Measurements from ENCODE around the gene SSH2. TPM values are rescaled to one million over a fixed set of nuclear protein-coding genes. Genes with fewer than 3 reads are reported as not detected.
"Not testable (repeated sequence)": the region's sequence is repeated elsewhere in the genome, so short reads cannot be mapped to it uniquely, and the experiment has no call there.

Gene SSH2
- total RNA-seq, 1 donor, result 13.0 TPM

DNA sequence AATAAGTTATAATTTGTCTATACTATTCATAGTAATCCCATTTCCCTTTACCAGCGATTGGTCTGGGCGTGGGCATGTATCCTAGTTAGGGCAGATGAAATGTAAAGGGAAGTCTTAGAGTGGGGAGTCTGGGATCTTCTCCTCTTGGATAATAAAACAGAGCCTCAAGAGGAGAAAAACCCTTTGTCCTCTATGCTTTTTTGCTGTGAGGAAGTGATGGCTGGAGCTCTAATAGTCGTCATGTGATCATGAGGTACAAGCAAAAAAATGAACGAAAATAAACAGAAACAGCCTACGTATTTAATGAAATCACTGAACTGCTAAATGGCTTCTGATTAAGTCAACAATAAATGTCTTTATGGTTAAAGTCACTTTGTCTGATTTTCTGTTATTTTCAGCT, 38.2 kb upstream of the SSH2 start:
- H3K4me2 ChIP-seq (ENCODE audit: insufficient read depth, low read length), result no peak overlapping the region
- H3K27ac ChIP-seq (ENCODE audit: low read depth, low read length), result no peak overlapping the region
- no peaks in the 10 kb centered on the region for H3K79me2 ChIP-seq (ENCODE audit: insufficient read depth, low read length)
- H2AFZ ChIP-seq (ENCODE audit: low read length), result no peak overlapping the region
- H3K27me3 ChIP-seq (ENCODE audit: insufficient read depth, low read length), result peaks cover 2% of the 10 kb centered on the region
- H3K9me3 ChIP-seq (ENCODE audit: low read depth, low read length), result no peaks in the 10 kb centered on the region
- no peaks in the 10 kb centered on the region for H3K4me1 ChIP-seq (ENCODE audit: insufficient read depth, low read length)
- DNase-seq (ENCODE audit: insufficient read length, low spot score, missing footprints), result no peak
- no peaks in the 10 kb centered on the region for H3K36me3 ChIP-seq (ENCODE audit: insufficient read depth, low read length)
- H3K4me3 ChIP-seq (ENCODE audit: insufficient read depth, low read length), result no peak overlapping the region
- no peaks in the 10 kb centered on the region for H4K20me1 ChIP-seq (ENCODE audit: insufficient read depth, low read length)
- TF ChIP-seq, protein P1, sequence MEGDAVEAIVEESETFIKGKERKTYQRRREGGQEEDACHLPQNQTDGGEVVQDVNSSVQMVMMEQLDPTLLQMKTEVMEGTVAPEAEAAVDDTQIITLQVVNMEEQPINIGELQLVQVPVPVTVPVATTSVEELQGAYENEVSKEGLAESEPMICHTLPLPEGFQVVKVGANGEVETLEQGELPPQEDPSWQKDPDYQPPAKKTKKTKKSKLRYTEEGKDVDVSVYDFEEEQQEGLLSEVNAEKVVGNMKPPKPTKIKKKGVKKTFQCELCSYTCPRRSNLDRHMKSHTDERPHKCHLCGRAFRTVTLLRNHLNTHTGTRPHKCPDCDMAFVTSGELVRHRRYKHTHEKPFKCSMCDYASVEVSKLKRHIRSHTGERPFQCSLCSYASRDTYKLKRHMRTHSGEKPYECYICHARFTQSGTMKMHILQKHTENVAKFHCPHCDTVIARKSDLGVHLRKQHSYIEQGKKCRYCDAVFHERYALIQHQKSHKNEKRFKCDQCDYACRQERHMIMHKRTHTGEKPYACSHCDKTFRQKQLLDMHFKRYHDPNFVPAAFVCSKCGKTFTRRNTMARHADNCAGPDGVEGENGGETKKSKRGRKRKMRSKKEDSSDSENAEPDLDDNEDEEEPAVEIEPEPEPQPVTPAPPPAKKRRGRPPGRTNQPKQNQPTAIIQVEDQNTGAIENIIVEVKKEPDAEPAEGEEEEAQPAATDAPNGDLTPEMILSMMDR (IDR thresholded peaks at IDR 0.05; ENCODE audit: extremely low read depth, low read depth, low read length), result no peak

DNA sequence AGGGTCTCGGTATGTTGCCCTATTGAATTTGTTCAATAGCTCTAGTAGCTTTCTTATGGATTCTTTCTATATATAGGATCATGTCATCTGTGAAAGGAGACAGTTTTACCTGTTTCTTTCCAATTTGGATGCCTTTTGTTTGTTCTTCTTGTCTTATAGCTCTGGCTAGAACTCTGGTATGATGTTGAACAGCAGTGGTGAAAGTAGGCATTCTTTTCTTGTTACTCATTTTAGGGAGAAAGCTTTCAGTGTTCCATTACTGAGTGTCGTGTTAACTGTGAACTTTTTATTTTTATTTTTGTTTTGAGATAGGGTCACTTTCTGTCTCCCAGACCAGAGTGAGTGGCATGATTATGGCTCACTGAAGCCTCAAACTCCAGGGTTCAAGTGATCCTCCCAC, 32.6 kb upstream of the SSH2 start:
- no peaks in the 10 kb centered on the region for H3K27me3 ChIP-seq (ENCODE audit: insufficient read depth, low read length)
- no peaks in the 10 kb centered on the region for H3K36me3 ChIP-seq (ENCODE audit: insufficient read depth, low read length)
- no peaks in the 10 kb centered on the region for H3K79me2 ChIP-seq (ENCODE audit: insufficient read depth, low read length)
- no peak overlapping the region for H3K4me3 ChIP-seq (ENCODE audit: insufficient read depth, low read length)
- TF ChIP-seq, protein P1 (IDR thresholded peaks at IDR 0.05; ENCODE audit: extremely low read depth, low read depth, low read length), result no peak
- H3K4me2 ChIP-seq (ENCODE audit: insufficient read depth, low read length), result no peak overlapping the region
- peaks cover 14% of the 10 kb centered on the region for H3K4me1 ChIP-seq (ENCODE audit: insufficient read depth, low read length)
- no peak overlapping the region for H2AFZ ChIP-seq (ENCODE audit: low read length)
- H4K20me1 ChIP-seq (ENCODE audit: insufficient read depth, low read length), result no peaks in the 10 kb centered on the region
- no peak overlapping the region for H3K27ac ChIP-seq (ENCODE audit: low read depth, low read length)
- DNase-seq (ENCODE audit: insufficient read length, low spot score, missing footprints), result no peak
- H3K9me3 ChIP-seq (ENCODE audit: low read depth, low read length), result peaks cover 4% of the 10 kb centered on the region

DNA sequence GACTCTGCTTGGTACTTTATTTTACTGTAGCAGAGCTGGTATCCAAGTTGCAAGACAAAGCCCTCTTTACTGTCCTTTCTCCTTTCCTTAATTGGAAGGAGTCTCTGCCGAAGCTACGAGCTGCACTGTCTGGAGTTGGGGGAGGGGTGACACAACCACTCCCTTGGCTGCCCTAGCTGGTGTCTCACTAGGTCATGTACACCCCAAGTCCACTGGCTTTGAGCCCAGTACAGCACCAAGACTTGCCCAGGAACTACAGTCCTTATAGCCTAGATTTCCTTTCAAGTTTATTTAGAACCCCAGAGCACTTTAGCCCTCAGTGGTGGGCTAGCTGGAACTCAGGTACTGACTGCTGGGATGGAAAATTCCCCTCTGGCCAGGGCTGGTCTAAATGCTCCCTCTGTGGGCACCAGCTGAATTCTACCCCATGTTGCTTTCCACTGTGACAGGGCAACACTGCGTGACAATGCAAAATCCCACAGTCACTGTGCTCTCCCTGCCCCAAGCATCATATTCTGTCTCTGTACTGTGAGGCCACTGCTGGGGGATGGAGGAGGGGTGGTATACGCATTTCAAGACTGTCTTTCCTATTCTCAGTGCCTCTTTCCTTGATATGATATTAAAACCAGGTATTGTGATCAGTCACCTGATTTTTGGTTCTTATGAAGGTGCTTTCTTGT, 29.8 kb upstream of the SSH2 start:
- no peaks in the 10 kb centered on the region for H3K27me3 ChIP-seq (ENCODE audit: insufficient read depth, low read length)
- no peaks in the 10 kb centered on the region for H4K20me1 ChIP-seq (ENCODE audit: insufficient read depth, low read length)
- H3K36me3 ChIP-seq (ENCODE audit: insufficient read depth, low read length), result no peaks in the 10 kb centered on the region
- H3K79me2 ChIP-seq (ENCODE audit: insufficient read depth, low read length), result no peaks in the 10 kb centered on the region
- peaks cover 14% of the 10 kb centered on the region for H3K4me1 ChIP-seq (ENCODE audit: insufficient read depth, low read length)
- H3K4me3 ChIP-seq (ENCODE audit: insufficient read depth, low read length), result no peak overlapping the region
- no peak overlapping the region for H3K27ac ChIP-seq (ENCODE audit: low read depth, low read length)
- H2AFZ ChIP-seq (ENCODE audit: low read length), result peak overlapping the region; percentile 8
- H3K4me2 ChIP-seq (ENCODE audit: insufficient read depth, low read length), result peak overlapping the region; percentile 17
- H3K9me3 ChIP-seq (ENCODE audit: low read depth, low read length), result peaks cover 4% of the 10 kb centered on the region
- no peak for DNase-seq (ENCODE audit: insufficient read length, low spot score, missing footprints)
- TF ChIP-seq, protein P1 (IDR thresholded peaks at IDR 0.05; ENCODE audit: extremely low read depth, low read depth, low read length), result no peak

DNA sequence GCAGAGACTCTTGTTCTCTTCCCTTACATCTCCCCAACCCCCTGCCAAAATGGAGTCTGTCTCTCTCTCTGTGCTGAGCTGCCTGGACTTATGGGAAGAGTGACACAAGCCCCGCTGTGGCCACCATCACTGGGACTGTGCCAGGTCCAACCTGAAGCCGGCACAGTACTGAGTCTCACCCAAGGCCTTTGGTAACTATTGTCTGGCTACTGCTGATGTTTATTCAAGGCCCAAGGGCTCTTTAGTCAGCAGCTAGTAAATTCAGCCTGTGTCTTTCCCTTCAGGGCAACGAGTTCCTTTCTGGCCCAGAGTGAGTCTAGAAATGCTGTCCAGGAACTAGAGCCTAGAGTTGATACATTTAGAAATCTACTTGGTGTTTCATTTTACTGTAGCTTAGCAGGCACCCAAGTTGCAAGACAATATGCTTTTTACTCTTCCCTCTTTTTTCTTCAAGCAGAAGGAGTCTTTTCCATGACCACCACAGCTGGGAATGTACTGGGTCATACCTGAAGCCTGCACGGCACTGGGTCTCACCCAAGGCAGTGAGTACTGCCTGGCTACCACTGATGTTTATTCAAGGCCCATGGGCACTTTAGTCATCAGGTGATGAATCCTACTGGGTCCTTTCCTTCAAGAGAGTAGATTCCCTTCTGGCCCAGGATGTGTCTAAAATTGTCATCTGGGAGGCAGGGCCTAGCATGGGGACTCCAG, 29.1 kb upstream of the SSH2 start:
- H3K27me3 ChIP-seq (ENCODE audit: insufficient read depth, low read length), result no peaks in the 10 kb centered on the region
- H2AFZ ChIP-seq (ENCODE audit: low read length), result peak overlapping the region; percentile 8
- H3K36me3 ChIP-seq (ENCODE audit: insufficient read depth, low read length), result no peaks in the 10 kb centered on the region
- TF ChIP-seq, protein P1 (IDR thresholded peaks at IDR 0.05; ENCODE audit: extremely low read depth, low read depth, low read length), result no peak
- peaks cover 14% of the 10 kb centered on the region for H3K4me1 ChIP-seq (ENCODE audit: insufficient read depth, low read length)
- no peak for DNase-seq (ENCODE audit: insufficient read length, low spot score, missing footprints)
- no peak overlapping the region for H3K27ac ChIP-seq (ENCODE audit: low read depth, low read length)
- no peaks in the 10 kb centered on the region for H4K20me1 ChIP-seq (ENCODE audit: insufficient read depth, low read length)
- no peaks in the 10 kb centered on the region for H3K79me2 ChIP-seq (ENCODE audit: insufficient read depth, low read length)
- peak overlapping the region; percentile 17 for H3K4me2 ChIP-seq (ENCODE audit: insufficient read depth, low read length)
- H3K4me3 ChIP-seq (ENCODE audit: insufficient read depth, low read length), result no peak overlapping the region
- peaks cover 4% of the 10 kb centered on the region for H3K9me3 ChIP-seq (ENCODE audit: low read depth, low read length)

DNA sequence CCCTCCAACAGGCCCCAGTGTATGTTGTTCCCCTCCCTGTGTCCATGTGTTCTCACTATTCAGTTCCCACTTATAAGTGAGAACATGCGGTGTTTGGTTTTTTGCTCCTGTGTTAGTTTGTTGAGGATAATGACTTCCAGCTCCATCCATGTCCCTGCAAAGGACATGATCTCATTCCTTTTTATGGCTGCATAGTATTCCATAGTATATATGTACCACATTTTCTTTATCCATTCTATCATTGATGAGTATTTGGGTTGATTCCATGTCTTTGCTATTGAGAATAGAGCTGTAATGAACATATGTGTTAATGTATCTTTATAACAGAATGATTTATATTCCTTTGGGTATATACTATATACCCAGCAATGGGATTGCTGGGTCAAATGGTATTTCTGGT, 27.5 kb upstream of the SSH2 start:
- not testable (repeated sequence) for H3K4me2 ChIP-seq (ENCODE audit: insufficient read depth, low read length); H3K27ac ChIP-seq (ENCODE audit: low read depth, low read length); H2AFZ ChIP-seq (ENCODE audit: low read length); H3K79me2 ChIP-seq (ENCODE audit: insufficient read depth, low read length); H3K27me3 ChIP-seq (ENCODE audit: insufficient read depth, low read length); H3K9me3 ChIP-seq (ENCODE audit: low read depth, low read length); H3K36me3 ChIP-seq (ENCODE audit: insufficient read depth, low read length); H3K4me3 ChIP-seq (ENCODE audit: insufficient read depth, low read length); DNase-seq (ENCODE audit: insufficient read length, low spot score, missing footprints); H4K20me1 ChIP-seq (ENCODE audit: insufficient read depth, low read length)
- peaks cover 14% of the 10 kb centered on the region for H3K4me1 ChIP-seq (ENCODE audit: insufficient read depth, low read length)

All from osteoblast (primary cell).